Natural killer cell (primary cell): ENCODE data around the gene RNF6. TPM values are rescaled to one million over a fixed set of nuclear protein-coding genes. Genes with fewer than 3 reads are reported as not detected.
A peak's percentile ranks its signal among the peaks of the same experiment; 100 is the strongest.

Experiments used
- ATAC-seq, 3 donors: fragments of 150-1000 bp in 2 of 3; fragments of 200-7000 bp in 1 of 3; cut with Tn5 transposase; 1 replicate in 1 of 3; 2 replicates in 2 of 3; pipeline ENCODE4 v1.10.0; 2021; ENCODE audit warnings: mild to moderate bottlenecking in 2 of 3, moderate library complexity in 2 of 3
- DNase-seq, 2 donors: peaks; one replicate each; pipeline versions ENCODE4 v3.0.0 to v3.0.0-alpha.2; 2013 to 2021; ENCODE audit warnings: mixed read lengths in 1 of 2
- H3K27ac ChIP-seq: one replicate; pipeline ENCODE4 v1.5.1; 2013; ENCODE audit warnings: mild to moderate bottlenecking, low read length
- H3K27me3 ChIP-seq: one replicate; pipeline ENCODE4 v1.6.1; 2013; ENCODE audit warnings: low read length; ENCODE audit not compliant: control insufficient read depth, insufficient read depth
- H3K36me3 ChIP-seq: one replicate; pipeline ENCODE4 v1.6.1; 2013; ENCODE audit warnings: low read length; ENCODE audit not compliant: control insufficient read depth, insufficient read depth
- H3K4me1 ChIP-seq: one replicate; pipeline ENCODE4 v1.6.1; 2013; ENCODE audit warnings: low read length; ENCODE audit not compliant: control insufficient read depth, insufficient read depth
- H3K4me3 ChIP-seq: one replicate; pipeline ENCODE4 v1.5.1; 2013; ENCODE audit warnings: low read length
- H3K9me3 ChIP-seq: one replicate; pipeline ENCODE4 v1.6.1; 2013; ENCODE audit warnings: low read length; ENCODE audit not compliant: control insufficient read depth, insufficient read depth
- H3K27ac Mint-ChIP-seq, 2 donors: one replicate each; pipeline ENCODE4 v1.8.0; 2022; ENCODE audit warnings: mild to moderate bottlenecking in 2 of 2, mixed read lengths in 2 of 2, moderate library complexity in 1 of 2
- H3K27me3 Mint-ChIP-seq, 2 donors: one replicate each; pipeline ENCODE4 v1.8.0; 2022; ENCODE audit warnings: low read depth in 2 of 2, mixed read lengths in 2 of 2
- H3K36me3 Mint-ChIP-seq: one replicate; pipeline ENCODE4 v1.8.0; 2022; ENCODE audit warnings: mixed read lengths
- H3K4me1 Mint-ChIP-seq, 2 donors: one replicate each; pipeline ENCODE4 v1.8.0; 2022; ENCODE audit warnings: mixed read lengths in 2 of 2
- H3K4me3 Mint-ChIP-seq: one replicate; pipeline ENCODE4 v1.8.0; 2022; ENCODE audit warnings: mild to moderate bottlenecking, moderate library complexity, mixed read lengths
- H3K9me3 Mint-ChIP-seq, 2 donors: one replicate each; pipeline ENCODE4 v1.8.0; 2022; ENCODE audit warnings: mixed read lengths in 2 of 2
- WGBS: methylation state at CpG from one replicate; pipeline ENCODE4 v1.1.7; 2013; ENCODE audit warnings: missing lambda C conversion rate; ENCODE audit not compliant: insufficient coverage; 5-methylcytosine and 5-hydroxymethylcytosine counted together
- intact Hi-C: fragments of 100-400 bp; cut with micrococcal nuclease; formaldehyde crosslinking; loops from one replicate; pipeline ENCODE4 v1.14.2; 2022
- total RNA-seq, 4 donors: library from RNA; stranded (reverse); fragments of 120-200 nt in 1 of 4; gene quantifications; one replicate each; pipeline versions ENCODE4 v1.2.3 to v1.2.4, GENCODE V29; 2013 to 2022
- TF ChIP-seq, protein P1 (sequence below): fragments of 200-600 bp; IDR thresholded peaks from one replicate; pipeline ENCODE4 v1.8.0; 2022; ENCODE audit warnings: antibody characterized with exemption

Gene RNF6
- total RNA-seq, 3 donors from 2014 or later (not counting 1 experiment from before 2014, with no cell fraction given): 49.8 to 62.3 (median 52.6) TPM

- H3K36me3 ChIP-seq: no peaks in the 10 kb centered on the region
- H3K27me3 Mint-ChIP-seq: no peaks in the 10 kb centered on the region
- intact Hi-C loops: no loop called here
- ATAC-seq (no peak), DNase-seq (no peak)
- H3K27ac ChIP-seq: peak overlapping the region; percentile 66
- no peaks in the 10 kb centered on the region for H3K36me3 Mint-ChIP-seq
- 3% methylated on average over 7 of the region's 7 CpGs for WGBS
- no peaks in the 10 kb centered on the region for H3K9me3 ChIP-seq
- peak overlapping the region; percentile 87 for H3K4me3 Mint-ChIP-seq
- peaks cover 28 to 37% of the 10 kb centered on the region in 2 donors for H3K4me1 Mint-ChIP-seq
- TF ChIP-seq, protein P1, sequence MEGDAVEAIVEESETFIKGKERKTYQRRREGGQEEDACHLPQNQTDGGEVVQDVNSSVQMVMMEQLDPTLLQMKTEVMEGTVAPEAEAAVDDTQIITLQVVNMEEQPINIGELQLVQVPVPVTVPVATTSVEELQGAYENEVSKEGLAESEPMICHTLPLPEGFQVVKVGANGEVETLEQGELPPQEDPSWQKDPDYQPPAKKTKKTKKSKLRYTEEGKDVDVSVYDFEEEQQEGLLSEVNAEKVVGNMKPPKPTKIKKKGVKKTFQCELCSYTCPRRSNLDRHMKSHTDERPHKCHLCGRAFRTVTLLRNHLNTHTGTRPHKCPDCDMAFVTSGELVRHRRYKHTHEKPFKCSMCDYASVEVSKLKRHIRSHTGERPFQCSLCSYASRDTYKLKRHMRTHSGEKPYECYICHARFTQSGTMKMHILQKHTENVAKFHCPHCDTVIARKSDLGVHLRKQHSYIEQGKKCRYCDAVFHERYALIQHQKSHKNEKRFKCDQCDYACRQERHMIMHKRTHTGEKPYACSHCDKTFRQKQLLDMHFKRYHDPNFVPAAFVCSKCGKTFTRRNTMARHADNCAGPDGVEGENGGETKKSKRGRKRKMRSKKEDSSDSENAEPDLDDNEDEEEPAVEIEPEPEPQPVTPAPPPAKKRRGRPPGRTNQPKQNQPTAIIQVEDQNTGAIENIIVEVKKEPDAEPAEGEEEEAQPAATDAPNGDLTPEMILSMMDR: no peak
- no peaks in the 10 kb centered on the region for H3K27me3 ChIP-seq
- peak overlapping the region; percentile 59 for H3K4me3 ChIP-seq
- H3K4me1 ChIP-seq: peaks cover 10% of the 10 kb centered on the region
- peak overlapping the region; percentile 78 to 94 for H3K27ac Mint-ChIP-seq
- H3K9me3 Mint-ChIP-seq: no peaks in the 10 kb centered on the region
Observed at GRCh38 chr13:26255115-26255514, 33.0 kb upstream of the RNF6 start.

- Mint-ChIP-seq H3K9me3 (no peaks in the 10 kb centered on the region), H3K27ac (peak overlapping the region; percentile 78 to 94), H3K4me3 (peak overlapping the region; percentile 87), H3K36me3 (no peaks in the 10 kb centered on the region), H3K27me3 (no peaks in the 10 kb centered on the region), H3K4me1 (peaks cover 28 to 32% of the 10 kb centered on the region in 2 donors)
- Histone ChIP-seq H3K27me3 (no peaks in the 10 kb centered on the region), H3K36me3 (no peaks in the 10 kb centered on the region), H3K27ac (peak overlapping the region; percentile 66), H3K4me3 (peak overlapping the region; percentile 59), H3K9me3 (no peaks in the 10 kb centered on the region), H3K4me1 (peaks cover 10% of the 10 kb centered on the region)
- DNase-seq (peak; percentile 49 to 80), ATAC-seq (peak; percentile 30 to 51 (median 30))
- TF ChIP-seq, protein P1: no peak
- under 1% methylated on average over 35 of the region's 35 CpGs for WGBS
- intact Hi-C loops: loop anchor here (1.0 to 5.0 kb wide), 2 partner anchors 33 to 952 kb away; partner anchors contain the start of gene NUP58
Observed at GRCh38 chr13:26254583-26255111, 32.5 kb upstream of the RNF6 start.

- intact Hi-C loops: loop anchor here (1.0 to 5.0 kb wide), 3 partner anchors 33 to 952 kb away; partner anchors contain the start of gene NUP58
- H3K36me3 Mint-ChIP-seq: no peaks in the 10 kb centered on the region
- peak within 1 kb of the TSS; percentile 87 for H3K4me3 Mint-ChIP-seq
- H3K27me3 Mint-ChIP-seq: no peaks in the 10 kb centered on the region
- H3K36me3 ChIP-seq: no peaks in the 10 kb centered on the region
- no peaks in the 10 kb centered on the region for H3K9me3 ChIP-seq
- DNase-seq (peak; percentile 88 to 94), ATAC-seq (peak; percentile 86 to 94 (median 87))
- H3K4me1 ChIP-seq: peaks cover 10% of the 10 kb centered on the region
- peaks cover 2% of the 10 kb centered on the region for H3K27me3 ChIP-seq
- peak within 1 kb of the TSS; percentile 59 for H3K4me3 ChIP-seq
- no peaks in the 10 kb centered on the region for H3K9me3 Mint-ChIP-seq
- H3K4me1 Mint-ChIP-seq: peaks cover 28 to 29% of the 10 kb centered on the region in 2 donors
- TF ChIP-seq, protein P1: no peak
- H3K27ac Mint-ChIP-seq: peak within 1 kb of the TSS; percentile 84 to 94
- H3K27ac ChIP-seq: peak within 1 kb of the TSS; percentile 66
- WGBS: under 1% methylated on average over 78 of the region's 79 CpGs
Observed at GRCh38 chr13:26253787-26254582, 31.9 kb upstream of the RNF6 start, which contains the start of gene CDK8. TSS of gene CDK8 (plus strand) at chr13:26254129. CDS start at chr13:26254642, 513 bp downstream.
